ENCODE measurements around the gene SPR.
A peak's percentile ranks its signal among the peaks of the same experiment; 100 is the strongest.

Gene SPR

GRCh38 chr2:72915907-72916742 lies 28.9 kb downstream of the SPR start (continued):
- no peak for TF ChIP-seq ZNF529 (tag by site-specific recombination; IDR thresholded peaks at IDR 0.05; ENCODE audit: insufficient replicate concordance)
- TF ChIP-seq WT1 (tag by site-specific recombination; IDR thresholded peaks at IDR 0.05) = no peak
- no peak for TF ChIP-seq ZNF791 (tag by site-specific recombination; IDR thresholded peaks at IDR 0.05)
- TF ChIP-seq ZBTB17 (tag by site-specific recombination; IDR thresholded peaks at IDR 0.05) = peak; percentile 59; the same call in 1 of the 2 replicates
- no peak for TF ChIP-seq ZNF548 (tag by site-specific recombination; IDR thresholded peaks at IDR 0.05)
- no peak for TF ChIP-seq PRDM4 (tag by site-specific recombination; IDR thresholded peaks at IDR 0.05)
- TF ChIP-seq TSHZ1 (tag by site-specific recombination; IDR thresholded peaks at IDR 0.05; ENCODE audit: borderline replicate concordance) = no peak
- TF ChIP-seq SP2 (tag by site-specific recombination; IDR thresholded peaks at IDR 0.05) = peak; percentile 60
- no peak; the same call in 1 of the 2 replicates for TF ChIP-seq KLF10 (tag by site-specific recombination; IDR thresholded peaks at IDR 0.05)
- TF ChIP-seq ZNF558 (tag by site-specific recombination; IDR thresholded peaks at IDR 0.05) = no peak
- no peak for TF ChIP-seq ZNF404 (tag by site-specific recombination; IDR thresholded peaks at IDR 0.05)
- TF ChIP-seq ZBTB21 (tag by site-specific recombination; IDR thresholded peaks at IDR 0.05) = no peak
- TF ChIP-seq ZNF157 (tag by site-specific recombination; IDR thresholded peaks at IDR 0.05) = no peak
- peak; percentile 49; the same call in 1 of the 2 replicates for TF ChIP-seq ZNF76 (tag by site-specific recombination; IDR thresholded peaks at IDR 0.05; ENCODE audit: borderline replicate concordance, low read depth)
- TF ChIP-seq ZNF776 (tag by site-specific recombination; IDR thresholded peaks at IDR 0.05; ENCODE audit: borderline replicate concordance) = no peak
- no peak for TF ChIP-seq BCL6B (tag by site-specific recombination; IDR thresholded peaks at IDR 0.05)
- TF ChIP-seq GFI1B (tag by site-specific recombination; IDR thresholded peaks at IDR 0.05) = no peak
- no peak for TF ChIP-seq ZNF514 (tag by site-specific recombination; IDR thresholded peaks at IDR 0.05)
- no peak for TF ChIP-seq ZNF658 (tag by site-specific recombination; IDR thresholded peaks at IDR 0.05)
- no peak for TF ChIP-seq ZNF341 (tag by site-specific recombination; IDR thresholded peaks at IDR 0.05; ENCODE audit: low read depth)
- no peak; the same call in none of the 2 replicates for TF ChIP-seq KLF16 (tag by site-specific recombination; IDR thresholded peaks at IDR 0.05)
- TF ChIP-seq ZNF335 (tag by site-specific recombination; conservative IDR thresholded peaks at IDR 0.05) = peak; percentile 78
- TF ChIP-seq ZBTB26 (tag by site-specific recombination; optimal IDR thresholded peaks at IDR 0.05) = peak; percentile 71
- TF ChIP-seq ZNF473 (tag by site-specific recombination; IDR thresholded peaks at IDR 0.05) = no peak
- TF ChIP-seq ZNF223 (tag by site-specific recombination; IDR thresholded peaks at IDR 0.05) = no peak
- no peak for TF ChIP-seq EGR2 (tag by site-specific recombination; IDR thresholded peaks at IDR 0.05; ENCODE audit: low read depth)
- TF ChIP-seq KLF1 (tag by site-specific recombination; IDR thresholded peaks at IDR 0.05) = peak; percentile 83
- TF ChIP-seq ZNF366 (tag by site-specific recombination; conservative IDR thresholded peaks at IDR 0.05) = peak; percentile 65

Measured in HEK293 (cell line).